K562 treated with DMSO at 1 percent for 4 hours (cell line): Measurements from ENCODE around the gene NUDT6. TPM values are rescaled to one million over a fixed set of nuclear protein-coding genes. Genes with fewer than 3 reads are reported as not detected.

Experiments
- total RNA-seq: library from RNA; unstranded; fragments of 300-600 nt; gene quantifications from 2 replicates; pipeline ENCODE4 v1.2.3, GENCODE V29; 2022; ENCODE audit not compliant: insufficient read depth

The NUDT6 gene
- 8.8 and 10.4 TPM in 2 replicates for total RNA-seq

GRCh38 chr4:122921971-122922876, at the start of gene NUDT6:
Gene NUDT6 (minus strand): TSS chr4:122922597. CDS start chr4:122922572, 25 bp downstream.

Other genes starting within 250 kb of the NUDT6 start
- 3.6 and 4.1 TPM in 2 replicates for gene BBS12, start 189.9 kb downstream of the NUDT6 start, total RNA-seq
- gene FGF2, start 95.8 kb downstream of the NUDT6 start, total RNA-seq, result 4.1 and 4.7 TPM in 2 replicates